ENCODE measurements around the gene SUSD6. TPM values are rescaled to one million over a fixed set of nuclear protein-coding genes. Genes with fewer than 3 reads are reported as not detected.
A peak's percentile ranks its signal among the peaks of the same experiment; 100 is the strongest.

The SUSD6 gene
- total and polyA plus RNA-seq, 9 of the 15 experiments (the other 6 are each of a cell fraction or from before 2014, with no cell fraction given) = 2.9 to 20.7 (median 5.6) TPM

DNA sequence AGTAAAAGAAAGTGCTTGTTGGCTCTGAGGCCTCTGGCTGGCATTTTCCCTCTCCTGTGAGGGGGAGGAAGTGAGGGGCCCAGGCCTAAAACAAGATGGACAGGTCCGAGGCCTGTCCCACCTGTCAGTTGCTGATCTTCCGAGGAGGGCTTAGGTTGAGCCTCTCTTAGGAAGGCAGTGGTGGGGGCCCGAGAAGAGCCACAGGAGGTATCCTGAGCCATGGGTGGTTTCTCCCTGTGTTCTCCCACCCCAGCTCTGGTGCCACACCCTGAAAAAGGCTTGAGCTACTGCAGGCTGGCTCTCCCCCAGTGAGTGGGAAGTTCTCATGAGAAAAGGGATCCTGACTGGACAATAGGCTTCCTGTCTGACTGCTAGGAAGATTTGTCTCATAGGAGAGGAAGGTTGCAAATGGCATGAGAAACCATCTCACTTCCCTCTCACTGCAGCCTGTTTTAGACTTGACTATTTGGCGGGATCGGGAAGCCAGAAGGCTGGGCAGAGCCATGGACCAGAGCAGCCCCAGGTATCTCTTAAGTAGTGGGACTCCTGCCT lies 83.4 kb downstream of the SUSD6 start:
- intact Hi-C loops (cut with micrococcal nuclease) (loop anchor here (5.0 kb wide), 1 partner anchor 83 kb away; the partner anchor contains the start of gene SUSD6), in situ Hi-C loops (cut with MboI) (no loop called here)
- Histone ChIP-seq H3K27me3 (ENCODE audit: control insufficient read depth in 2 of 2, insufficient read depth in 2 of 2, low read length in 2 of 2) (no peaks in the 10 kb centered on the region), H3K4me2 (ENCODE audit: insufficient read depth, low read length) (peak overlapping the region; percentile 56), H3K36me3 (ENCODE audit: control insufficient read depth, insufficient read depth, low read length) (peaks cover 9% of the 10 kb centered on the region; the same call in 2 of the 3 replicates), H3K9me1 (ENCODE audit: control insufficient read depth, insufficient read depth, low read length) (no peaks in the 10 kb centered on the region), H3K9ac (ENCODE audit: insufficient read depth in 1 of 2, low read depth in 2 of 2, low read length in 2 of 2) (peak overlapping the region; percentile 75 to 79; a peak in 3 of 4 replicates), H3K4me1 (replicated peaks in 1 of 2; ENCODE audit: control insufficient read depth in 2 of 2, insufficient read depth in 2 of 2, low read length in 2 of 2) (peaks cover 25 to 62% of the 10 kb centered on the region in 2 experiments), H3K27ac (ENCODE audit: extremely low read depth, low read depth, low read length) (peak overlapping the region; percentile 97), H3K79me2 (ENCODE audit: control insufficient read depth, insufficient read depth, low read length) (peaks cover 77% of the 10 kb centered on the region), H4K20me1 (replicated peaks; ENCODE audit: control insufficient read depth, insufficient read depth, low read length) (no peaks in the 10 kb centered on the region), H2AFZ (ENCODE audit: low read depth, low read length) (peak overlapping the region; percentile 61; the same call in 1 of the 2 replicates), H3K9me3 (replicated peaks; ENCODE audit: control insufficient read depth, insufficient read depth, low read depth, low read length) (no peaks in the 10 kb centered on the region), H3K4me3 (no peak overlapping the region)
- DNase-seq (ENCODE audit: extremely low read depth in 1 of 4, low spot score in 3 of 4) (peak in 3 of 4 experiments; percentile 21 to 38 (median 34)), FAIRE-seq (no peak), ATAC-seq (peak; percentile 16)
- no TSS peak for BruUV-seq (replicated peaks)
- ChIA-PET CTCF (ENCODE audit: low intra/inter-chr PET ratio) (no interaction called here), POLR2A (interaction anchor here (1.1 to 1.6 kb wide), 2 partner anchors 10 kb away, joined by 4 to 6 read pairs; no protein-coding TSS in a partner anchor)
- 55% methylated on average over 3 of the region's 5 CpGs for WGBS (ENCODE audit: insufficient coverage, low coverage, missing lambda C conversion rate)
- no peak for TF ChIP-seq ELF4 (CRISPR knock-in tag; IDR thresholded peaks at IDR 0.05)
- TF ChIP-seq, protein P1, sequence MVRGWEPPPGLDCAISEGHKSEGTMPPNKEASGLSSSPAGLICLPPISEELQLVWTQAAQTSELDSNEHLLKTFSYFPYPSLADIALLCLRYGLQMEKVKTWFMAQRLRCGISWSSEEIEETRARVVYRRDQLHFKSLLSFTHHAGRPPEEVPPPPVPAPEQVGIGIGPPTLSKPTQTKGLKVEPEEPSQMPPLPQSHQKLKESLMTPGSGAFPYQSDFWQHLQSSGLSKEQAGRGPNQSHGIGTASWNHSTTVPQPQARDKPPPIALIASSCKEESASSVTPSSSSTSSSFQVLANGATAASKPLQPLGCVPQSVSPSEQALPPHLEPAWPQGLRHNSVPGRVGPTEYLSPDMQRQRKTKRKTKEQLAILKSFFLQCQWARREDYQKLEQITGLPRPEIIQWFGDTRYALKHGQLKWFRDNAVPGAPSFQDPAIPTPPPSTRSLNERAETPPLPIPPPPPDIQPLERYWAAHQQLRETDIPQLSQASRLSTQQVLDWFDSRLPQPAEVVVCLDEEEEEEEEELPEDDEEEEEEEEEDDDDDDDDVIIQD (CRISPR knock-in tag; IDR thresholded peaks at IDR 0.05) = no peak
- TF ChIP-seq, protein P2, sequence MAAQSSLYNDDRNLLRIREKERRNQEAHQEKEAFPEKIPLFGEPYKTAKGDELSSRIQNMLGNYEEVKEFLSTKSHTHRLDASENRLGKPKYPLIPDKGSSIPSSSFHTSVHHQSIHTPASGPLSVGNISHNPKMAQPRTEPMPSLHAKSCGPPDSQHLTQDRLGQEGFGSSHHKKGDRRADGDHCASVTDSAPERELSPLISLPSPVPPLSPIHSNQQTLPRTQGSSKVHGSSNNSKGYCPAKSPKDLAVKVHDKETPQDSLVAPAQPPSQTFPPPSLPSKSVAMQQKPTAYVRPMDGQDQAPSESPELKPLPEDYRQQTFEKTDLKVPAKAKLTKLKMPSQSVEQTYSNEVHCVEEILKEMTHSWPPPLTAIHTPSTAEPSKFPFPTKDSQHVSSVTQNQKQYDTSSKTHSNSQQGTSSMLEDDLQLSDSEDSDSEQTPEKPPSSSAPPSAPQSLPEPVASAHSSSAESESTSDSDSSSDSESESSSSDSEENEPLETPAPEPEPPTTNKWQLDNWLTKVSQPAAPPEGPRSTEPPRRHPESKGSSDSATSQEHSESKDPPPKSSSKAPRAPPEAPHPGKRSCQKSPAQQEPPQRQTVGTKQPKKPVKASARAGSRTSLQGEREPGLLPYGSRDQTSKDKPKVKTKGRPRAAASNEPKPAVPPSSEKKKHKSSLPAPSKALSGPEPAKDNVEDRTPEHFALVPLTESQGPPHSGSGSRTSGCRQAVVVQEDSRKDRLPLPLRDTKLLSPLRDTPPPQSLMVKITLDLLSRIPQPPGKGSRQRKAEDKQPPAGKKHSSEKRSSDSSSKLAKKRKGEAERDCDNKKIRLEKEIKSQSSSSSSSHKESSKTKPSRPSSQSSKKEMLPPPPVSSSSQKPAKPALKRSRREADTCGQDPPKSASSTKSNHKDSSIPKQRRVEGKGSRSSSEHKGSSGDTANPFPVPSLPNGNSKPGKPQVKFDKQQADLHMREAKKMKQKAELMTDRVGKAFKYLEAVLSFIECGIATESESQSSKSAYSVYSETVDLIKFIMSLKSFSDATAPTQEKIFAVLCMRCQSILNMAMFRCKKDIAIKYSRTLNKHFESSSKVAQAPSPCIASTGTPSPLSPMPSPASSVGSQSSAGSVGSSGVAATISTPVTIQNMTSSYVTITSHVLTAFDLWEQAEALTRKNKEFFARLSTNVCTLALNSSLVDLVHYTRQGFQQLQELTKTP (IDR thresholded peaks at IDR 0.05; ENCODE audit: low read depth in 1 of 2, partially characterized antibody in 2 of 2) = no peak
- peak; percentile 41; the same call in 1 of the 2 replicates for TF ChIP-seq ZFX (CRISPR knock-in tag; IDR thresholded peaks at IDR 0.05)
- TF ChIP-seq, protein P3, sequence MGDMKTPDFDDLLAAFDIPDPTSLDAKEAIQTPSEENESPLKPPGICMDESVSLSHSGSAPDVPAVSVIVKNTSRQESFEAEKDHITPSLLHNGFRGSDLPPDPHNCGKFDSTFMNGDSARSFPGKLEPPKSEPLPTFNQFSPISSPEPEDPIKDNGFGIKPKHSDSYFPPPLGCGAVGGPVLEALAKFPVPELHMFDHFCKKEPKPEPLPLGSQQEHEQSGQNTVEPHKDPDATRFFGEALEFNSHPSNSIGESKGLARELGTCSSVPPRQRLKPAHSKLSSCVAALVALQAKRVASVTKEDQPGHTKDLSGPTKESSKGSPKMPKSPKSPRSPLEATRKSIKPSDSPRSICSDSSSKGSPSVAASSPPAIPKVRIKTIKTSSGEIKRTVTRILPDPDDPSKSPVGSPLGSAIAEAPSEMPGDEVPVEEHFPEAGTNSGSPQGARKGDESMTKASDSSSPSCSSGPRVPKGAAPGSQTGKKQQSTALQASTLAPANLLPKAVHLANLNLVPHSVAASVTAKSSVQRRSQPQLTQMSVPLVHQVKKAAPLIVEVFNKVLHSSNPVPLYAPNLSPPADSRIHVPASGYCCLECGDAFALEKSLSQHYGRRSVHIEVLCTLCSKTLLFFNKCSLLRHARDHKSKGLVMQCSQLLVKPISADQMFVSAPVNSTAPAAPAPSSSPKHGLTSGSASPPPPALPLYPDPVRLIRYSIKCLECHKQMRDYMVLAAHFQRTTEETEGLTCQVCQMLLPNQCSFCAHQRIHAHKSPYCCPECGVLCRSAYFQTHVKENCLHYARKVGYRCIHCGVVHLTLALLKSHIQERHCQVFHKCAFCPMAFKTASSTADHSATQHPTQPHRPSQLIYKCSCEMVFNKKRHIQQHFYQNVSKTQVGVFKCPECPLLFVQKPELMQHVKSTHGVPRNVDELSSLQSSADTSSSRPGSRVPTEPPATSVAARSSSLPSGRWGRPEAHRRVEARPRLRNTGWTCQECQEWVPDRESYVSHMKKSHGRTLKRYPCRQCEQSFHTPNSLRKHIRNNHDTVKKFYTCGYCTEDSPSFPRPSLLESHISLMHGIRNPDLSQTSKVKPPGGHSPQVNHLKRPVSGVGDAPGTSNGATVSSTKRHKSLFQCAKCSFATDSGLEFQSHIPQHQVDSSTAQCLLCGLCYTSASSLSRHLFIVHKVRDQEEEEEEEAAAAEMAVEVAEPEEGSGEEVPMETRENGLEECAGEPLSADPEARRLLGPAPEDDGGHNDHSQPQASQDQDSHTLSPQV (IDR thresholded peaks at IDR 0.05) = 0 out of 2 replicates have a peak, but pooled peaks have one; percentile 87
- TF ChIP-seq, protein P4, sequence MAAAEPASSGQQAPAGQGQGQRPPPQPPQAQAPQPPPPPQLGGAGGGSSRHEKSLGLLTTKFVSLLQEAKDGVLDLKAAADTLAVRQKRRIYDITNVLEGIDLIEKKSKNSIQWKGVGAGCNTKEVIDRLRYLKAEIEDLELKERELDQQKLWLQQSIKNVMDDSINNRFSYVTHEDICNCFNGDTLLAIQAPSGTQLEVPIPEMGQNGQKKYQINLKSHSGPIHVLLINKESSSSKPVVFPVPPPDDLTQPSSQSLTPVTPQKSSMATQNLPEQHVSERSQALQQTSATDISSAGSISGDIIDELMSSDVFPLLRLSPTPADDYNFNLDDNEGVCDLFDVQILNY (CRISPR knock-in tag; IDR thresholded peaks at IDR 0.05) = no peak
- TF ChIP-seq ARHGAP35 (IDR thresholded peaks at IDR 0.05; ENCODE audit: partially characterized antibody) = no peak
- no peak for TF ChIP-seq THRAP3 (IDR thresholded peaks at IDR 0.05; ENCODE audit: borderline replicate concordance)
- TF ChIP-seq SPI1 (IDR thresholded peaks at IDR 0.05; ENCODE audit: borderline replicate concordance, low read depth, low read length) = peak; percentile 44; the same call in 1 of the 2 replicates
